GM12878 (cell line): ENCODE results near the gene BAZ1B.

Experiments
- CTCF ChIP-seq, 3 experiments: IDR thresholded peaks in 2 of 3; conservative IDR thresholded peaks in 1 of 3; 2 replicates each; pipeline ENCODE4 v1.5.1; 2011; ENCODE audit warnings: low read depth in 3 of 3, low read length in 3 of 3, mild to moderate bottlenecking in 3 of 3, control low read depth in 2 of 3, moderate library complexity in 2 of 3, inconsistent platforms in 1 of 3, mixed read lengths in 1 of 3; ENCODE audit not compliant: control insufficient read depth in 2 of 3, insufficient read depth in 1 of 3; ENCODE audit errors: extremely low read depth in 1 of 3
- EZH2 ChIP-seq: IDR thresholded peaks from 2 replicates; pipeline ENCODE4 v1.6.1; 2012; ENCODE audit warnings: low read depth, mild to moderate bottlenecking, control low read depth, inconsistent platforms, low read length, borderline replicate concordance; ENCODE audit not compliant: control insufficient read depth
- MYC ChIP-seq: IDR thresholded peaks from 2 replicates; pipeline ENCODE4 v1.6.1; 2011; ENCODE audit warnings: mild to moderate bottlenecking, low read length, moderate library complexity, inconsistent platforms; ENCODE audit not compliant: insufficient read depth, insufficient replicate concordance, insufficient read length, severe bottlenecking
- POLR2AphosphoS5 ChIP-seq: IDR thresholded peaks from 2 replicates; pipeline ENCODE4 v1.6.1; 2011; ENCODE audit warnings: mild to moderate bottlenecking, low read length, inconsistent platforms
- RAD21 ChIP-seq: IDR thresholded peaks from 2 replicates; pipeline ENCODE4 v1.6.1; 2011; ENCODE audit warnings: mild to moderate bottlenecking, low read depth, low read length, moderate library complexity; ENCODE audit not compliant: insufficient read depth
- RCOR1 ChIP-seq: conservative IDR thresholded peaks from 2 replicates; pipeline ENCODE4 v1.6.1; 2012; ENCODE audit warnings: low read depth, low read length, improper control_type of control experiment
- SMC3 ChIP-seq: IDR thresholded peaks from 2 replicates; pipeline ENCODE4 v1.6.1; 2011; ENCODE audit warnings: low read length, improper control_type of control experiment, borderline replicate concordance
- ZBTB40 ChIP-seq: fragments of 450-650 bp; IDR thresholded peaks from 2 replicates; pipeline ENCODE4 v1.6.1; 2016; ENCODE audit warnings: mild to moderate bottlenecking, moderate library complexity, borderline replicate concordance

GRCh38 chr7:73555411-73555982 lies 33.4 kb upstream of the BAZ1B start:
- TF ChIP-seq CTCF (IDR thresholded peaks at IDR 0.05 in 2 of 3, conservative IDR thresholded peaks at IDR 0.05 in 1 of 3; ENCODE audit: control insufficient read depth in 2 of 3, extremely low read depth in 1 of 3, insufficient read depth in 1 of 3, low read depth in 3 of 3, low read length in 3 of 3) (no peak), MYC (no peak), SMC3 (no peak), RAD21 (no peak), EZH2 (no peak), ZBTB40 (no peak), RCOR1 (no peak), POLR2AphosphoS5 (no peak)
